RWPE2 (cell line): ENCODE results near the gene ZBTB4.
A peak's percentile ranks its signal among the peaks of the same experiment; 100 is the strongest.

Source experiments
- ATAC-seq: fragments of 200-7000 bp; cut with Tn5 transposase; 3 replicates; pipeline ENCODE4 v1.9.1; 2021; ENCODE audit warnings: low read depth
- DNase-seq: peaks from one replicate; pipeline ENCODE4 v3.0.0-alpha.2; 2020; ENCODE audit warnings: low spot score
- H3K27ac ChIP-seq: fragments of 450-650 bp; 2 replicates; pipeline ENCODE4 v1.5.1; 2017; ENCODE audit warnings: mild to moderate bottlenecking; ENCODE audit not compliant: poor library complexity, severe bottlenecking
- H3K27me3 ChIP-seq: fragments of 250-450 bp; sonication (Bioruptor Pico); 2 replicates; pipeline ENCODE4 v1.5.1; 2021; ENCODE audit warnings: mild to moderate bottlenecking, moderate library complexity; ENCODE audit not compliant: insufficient read depth, poor library complexity, severe bottlenecking
- H3K36me3 ChIP-seq: fragments of 250-450 bp; sonication (Bioruptor Pico); 2 replicates; pipeline ENCODE4 v1.5.1; 2020; ENCODE audit warnings: low read depth, mild to moderate bottlenecking, moderate library complexity
- H3K4me1 ChIP-seq: fragments of 250-450 bp; sonication (Bioruptor Pico); 2 replicates; pipeline ENCODE4 v1.5.1; 2021; ENCODE audit warnings: mild to moderate bottlenecking, moderate library complexity; ENCODE audit not compliant: insufficient read depth, poor library complexity, severe bottlenecking
- H3K4me3 ChIP-seq: fragments of 250-450 bp; sonication (Bioruptor Pico); 2 replicates; pipeline ENCODE4 v1.5.1; 2021; ENCODE audit warnings: mild to moderate bottlenecking, moderate library complexity; ENCODE audit not compliant: severe bottlenecking
- H3K9me3 ChIP-seq: fragments of 250-450 bp; sonication (Bioruptor Pico); 2 replicates; pipeline ENCODE4 v1.5.1; 2021; ENCODE audit warnings: mild to moderate bottlenecking, moderate library complexity; ENCODE audit not compliant: severe bottlenecking
- CTCF ChIP-seq: fragments of 450-650 bp; IDR thresholded peaks from one replicate; pipeline ENCODE4 v1.5.1; 2017; ENCODE audit warnings: mild to moderate bottlenecking, moderate library complexity; ENCODE audit not compliant: poor library complexity, severe bottlenecking

ZBTB4 gene

GRCh38 chr17:7501729-7502128, 22.3 kb upstream of the ZBTB4 start:
- Histone ChIP-seq H3K4me3 (no peak overlapping the region), H3K4me1 (no peaks in the 10 kb centered on the region), H3K36me3 (peaks cover 98% of the 10 kb centered on the region), H3K9me3 (no peaks in the 10 kb centered on the region), H3K27ac (no peak overlapping the region), H3K27me3 (no peaks in the 10 kb centered on the region)
- no peak for ATAC-seq
- no peak for DNase-seq
- no peak for TF ChIP-seq CTCF

GRCh38 chr17:7499161-7499560, 19.7 kb upstream of the ZBTB4 start:
- Histone ChIP-seq H3K9me3 (no peaks in the 10 kb centered on the region), H3K4me3 (no peak overlapping the region), H3K4me1 (no peaks in the 10 kb centered on the region), H3K36me3 (peaks cover 90% of the 10 kb centered on the region), H3K27ac (no peak overlapping the region), H3K27me3 (no peaks in the 10 kb centered on the region)
- ATAC-seq (no peak), DNase-seq (no peak)
- TF ChIP-seq CTCF: no peak

- TF ChIP-seq CTCF: no peak
- Histone ChIP-seq H3K9me3 (no peaks in the 10 kb centered on the region), H3K4me3 (no peak overlapping the region), H3K27me3 (no peaks in the 10 kb centered on the region), H3K27ac (no peak overlapping the region), H3K4me1 (no peaks in the 10 kb centered on the region), H3K36me3 (peaks cover 75% of the 10 kb centered on the region)
- ATAC-seq (no peak), DNase-seq (no peak)
Observed at GRCh38 chr17:7497636-7498035, 18.2 kb upstream of the ZBTB4 start.

- Histone ChIP-seq H3K27ac (no peak overlapping the region), H3K9me3 (no peaks in the 10 kb centered on the region), H3K27me3 (no peaks in the 10 kb centered on the region), H3K4me3 (no peak overlapping the region), H3K36me3 (peaks cover 71% of the 10 kb centered on the region), H3K4me1 (no peaks in the 10 kb centered on the region)
- ATAC-seq (no peak), DNase-seq (no peak)
- TF ChIP-seq CTCF: no peak
Observed at GRCh38 chr17:7497228-7497627, 17.8 kb upstream of the ZBTB4 start.

GRCh38 chr17:7496470-7497183, 17.2 kb upstream of the ZBTB4 start:
- ATAC-seq: 0 out of 3 replicates have a peak, but pooled peaks have one; percentile 15
- no peaks in the 10 kb centered on the region for H3K9me3 ChIP-seq
- H3K4me1 ChIP-seq: no peaks in the 10 kb centered on the region
- H3K27me3 ChIP-seq: no peaks in the 10 kb centered on the region
- H3K36me3 ChIP-seq: peaks cover 65% of the 10 kb centered on the region
- no peak overlapping the region for H3K4me3 ChIP-seq
- H3K27ac ChIP-seq: no peak overlapping the region
- no peak for DNase-seq
- no peak for TF ChIP-seq CTCF
